ENCODE results near the gene TAF11L7. TPM values are rescaled to one million over a fixed set of nuclear protein-coding genes. Genes with fewer than 3 reads are reported as not detected.
"Not testable (repeated sequence)": the region's sequence is repeated elsewhere in the genome, so short reads cannot be mapped to it uniquely, and the experiment has no call there.

The TAF11L7 gene
- total RNA-seq = not detected
- polyA plus RNA-seq = not detected

DNA sequence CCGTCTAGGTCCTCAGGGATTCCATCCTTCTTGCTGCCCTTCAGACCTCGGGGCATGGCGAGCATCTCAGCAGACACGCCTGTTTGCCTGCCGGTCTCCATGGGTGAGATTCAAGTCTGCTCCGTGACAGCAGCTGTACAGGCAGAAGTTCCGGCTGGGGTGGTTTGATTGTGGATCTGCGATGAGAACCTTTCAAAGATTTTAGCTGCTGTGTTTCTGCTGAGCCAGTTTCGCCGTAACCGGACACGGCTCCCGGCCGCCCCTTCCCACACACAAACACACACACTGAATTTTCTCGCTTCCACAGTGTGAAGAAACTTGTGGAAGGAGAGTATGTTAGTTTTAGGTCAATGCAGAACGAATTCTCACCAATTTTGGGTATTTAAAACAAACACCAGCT lies at the start of gene TAF11L7:
Gene TAF11L7 (minus strand): TSS at position 101 of the 400 bp plus-strand sequence.
- H3K4me3 ChIP-seq (ENCODE audit: low read depth, low read length); H3K36me3 ChIP-seq (ENCODE audit: insufficient read depth); DNase-seq (ENCODE audit: extremely low spot score); H3K4me1 ChIP-seq (ENCODE audit: insufficient read depth); H3K27ac ChIP-seq (ENCODE audit: low read depth): not testable (repeated sequence)
- no CpG with 5 or more reads among the region's 16 CpGs for WGBS

DNA sequence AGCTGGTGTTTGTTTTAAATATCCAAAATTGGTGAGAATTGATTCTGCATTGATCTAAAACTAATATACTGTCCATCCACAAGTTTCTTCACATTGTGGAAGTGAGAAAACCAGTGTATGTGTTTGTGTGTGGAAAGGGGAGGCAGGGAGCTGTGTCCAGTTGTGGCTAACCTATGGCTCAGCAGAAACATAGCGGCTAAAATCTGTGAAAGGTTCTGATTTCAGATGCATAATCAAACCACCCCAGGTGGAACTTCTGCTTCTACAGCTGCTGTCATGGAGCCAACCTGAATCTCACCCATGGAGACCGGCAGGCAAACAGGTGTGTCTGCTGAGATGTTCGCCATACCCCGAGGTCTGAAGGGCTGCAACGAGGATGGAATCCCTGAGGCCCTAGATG lies 48.6 kb upstream of the TAF11L7 start, which contains the start of gene TAF11L14:
Gene TAF11L14 (plus strand): TSS at position 301 of the 400 bp plus-strand sequence.
- H3K27ac ChIP-seq (ENCODE audit: low read depth) = no peak within 1 kb of the TSS
- no peak for DNase-seq (ENCODE audit: extremely low spot score)
- 90% methylated on average over 5 of the region's 5 CpGs for WGBS
- H3K36me3 ChIP-seq (ENCODE audit: insufficient read depth) = no peaks in the 10 kb centered on the region
- H3K4me1 ChIP-seq (ENCODE audit: insufficient read depth) = no peaks in the 10 kb centered on the region
- H3K4me3 ChIP-seq (ENCODE audit: low read depth, low read length) = no peak within 1 kb of the TSS

DNA sequence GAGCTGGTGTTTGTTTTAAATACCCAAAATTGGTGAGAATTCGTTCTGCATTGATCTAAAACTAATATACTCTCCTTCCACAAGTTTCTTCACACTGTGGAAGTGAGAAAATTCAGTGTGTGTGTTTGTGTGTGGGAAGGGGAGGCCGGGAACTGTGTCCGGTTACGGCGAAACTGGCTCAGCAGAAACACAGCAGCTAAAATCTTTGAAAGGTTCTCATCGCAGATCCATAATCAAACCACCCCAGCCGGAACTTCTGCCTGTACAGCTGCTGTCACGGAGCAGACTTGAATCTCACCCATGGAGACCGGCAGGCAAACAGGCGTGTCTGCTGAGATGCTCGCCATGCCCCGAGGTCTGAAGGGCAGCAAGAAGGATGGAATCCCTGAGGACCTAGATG lies 46.2 kb upstream of the TAF11L7 start, which contains the start of gene TAF11L13:
Gene TAF11L13 (plus strand): TSS at position 301 of the 400 bp plus-strand sequence.
- not testable (repeated sequence) for DNase-seq (ENCODE audit: extremely low spot score); H3K4me3 ChIP-seq (ENCODE audit: low read depth, low read length); H3K36me3 ChIP-seq (ENCODE audit: insufficient read depth); H3K27ac ChIP-seq (ENCODE audit: low read depth); H3K4me1 ChIP-seq (ENCODE audit: insufficient read depth)
- 75% methylated on average over 9 of the region's 12 CpGs for WGBS

DNA sequence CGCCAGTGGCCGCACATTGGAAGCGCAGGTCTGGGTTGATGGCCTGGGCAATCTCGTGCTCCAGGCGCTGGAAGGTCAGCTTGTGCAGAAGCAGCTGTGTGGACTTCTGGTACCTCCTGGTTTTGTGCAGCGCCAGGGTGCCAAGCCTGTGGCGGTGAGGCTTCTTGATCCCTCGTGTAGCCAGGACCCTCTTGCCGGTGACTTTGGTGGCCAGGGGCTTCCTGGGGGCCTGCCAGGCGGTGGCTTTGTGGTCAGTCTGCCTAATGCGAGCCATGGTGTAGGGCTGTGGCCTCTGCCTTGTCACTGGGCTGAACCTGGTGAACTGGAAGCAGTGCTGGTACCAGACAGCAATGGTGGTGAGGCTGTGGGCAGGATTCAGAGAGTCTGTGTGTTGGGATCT lies 40.1 kb upstream of the TAF11L7 start:
- Histone ChIP-seq H3K4me1 (ENCODE audit: insufficient read depth) (no peaks in the 10 kb centered on the region), H3K4me3 (ENCODE audit: low read depth, low read length) (no peak overlapping the region), H3K27ac (ENCODE audit: low read depth) (no peak overlapping the region), H3K36me3 (ENCODE audit: insufficient read depth) (no peaks in the 10 kb centered on the region)
- no peak for DNase-seq (ENCODE audit: extremely low spot score)
- WGBS = 92% methylated on average over 11 of the region's 11 CpGs

DNA sequence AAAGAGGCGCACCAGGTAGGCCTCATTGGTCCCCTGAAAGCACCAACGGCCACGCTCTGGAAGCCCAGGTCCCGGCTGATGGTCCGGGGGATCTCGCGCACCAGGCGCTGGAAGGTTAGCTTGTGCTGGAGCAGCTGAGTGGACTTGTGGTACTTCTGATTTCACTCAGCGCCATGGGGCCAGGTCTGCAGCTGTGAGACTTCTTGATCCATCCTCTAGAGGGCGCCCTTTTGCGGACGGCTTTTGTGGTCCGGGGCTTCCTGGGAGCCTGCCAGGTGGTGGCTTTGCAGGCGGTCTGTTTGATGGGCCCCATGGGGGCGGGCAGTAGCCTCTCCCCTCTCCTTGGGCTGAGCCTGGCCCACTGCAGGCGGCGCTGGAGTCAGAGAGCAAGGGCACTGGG lies 35.1 kb upstream of the TAF11L7 start:
- no peak for DNase-seq (ENCODE audit: extremely low spot score)
- WGBS = 88% methylated on average over 17 of the region's 17 CpGs

DNA sequence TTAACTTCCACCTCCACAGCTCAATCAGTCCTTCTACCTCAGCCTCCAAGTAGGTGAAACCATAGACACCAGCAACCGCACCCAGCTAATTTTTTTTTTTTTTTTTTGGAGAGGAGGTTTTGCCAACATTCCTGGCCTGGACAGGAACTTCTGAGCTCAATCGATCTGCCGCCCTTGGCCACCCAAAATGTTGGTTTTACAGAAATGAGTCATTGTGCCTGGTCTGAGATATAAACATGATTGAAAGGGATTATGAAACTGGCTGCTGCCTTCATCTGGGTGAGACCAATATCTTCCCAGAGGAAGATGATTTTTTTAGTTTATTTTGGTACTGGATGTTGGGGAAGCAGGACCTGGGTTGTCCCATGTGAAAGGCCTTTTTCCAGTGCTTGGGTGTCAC lies 33.8 kb upstream of the TAF11L7 start:
- Histone ChIP-seq H3K36me3 (ENCODE audit: insufficient read depth) (no peaks in the 10 kb centered on the region), H3K27ac (ENCODE audit: low read depth) (no peak overlapping the region), H3K4me1 (ENCODE audit: insufficient read depth) (no peaks in the 10 kb centered on the region), H3K4me3 (ENCODE audit: low read depth, low read length) (no peak overlapping the region)
- WGBS = 80% methylated on average over 3 of the region's 3 CpGs
- no peak for DNase-seq (ENCODE audit: extremely low spot score)

More for the DNA sequence above, 35.1 kb upstream of the TAF11L7 start:
- Histone ChIP-seq H3K36me3 (ENCODE audit: insufficient read depth) (no peaks in the 10 kb centered on the region), H3K4me1 (ENCODE audit: insufficient read depth) (no peaks in the 10 kb centered on the region), H3K27ac (ENCODE audit: low read depth) (no peak overlapping the region), H3K4me3 (ENCODE audit: low read depth, low read length) (no peak overlapping the region)

DNA sequence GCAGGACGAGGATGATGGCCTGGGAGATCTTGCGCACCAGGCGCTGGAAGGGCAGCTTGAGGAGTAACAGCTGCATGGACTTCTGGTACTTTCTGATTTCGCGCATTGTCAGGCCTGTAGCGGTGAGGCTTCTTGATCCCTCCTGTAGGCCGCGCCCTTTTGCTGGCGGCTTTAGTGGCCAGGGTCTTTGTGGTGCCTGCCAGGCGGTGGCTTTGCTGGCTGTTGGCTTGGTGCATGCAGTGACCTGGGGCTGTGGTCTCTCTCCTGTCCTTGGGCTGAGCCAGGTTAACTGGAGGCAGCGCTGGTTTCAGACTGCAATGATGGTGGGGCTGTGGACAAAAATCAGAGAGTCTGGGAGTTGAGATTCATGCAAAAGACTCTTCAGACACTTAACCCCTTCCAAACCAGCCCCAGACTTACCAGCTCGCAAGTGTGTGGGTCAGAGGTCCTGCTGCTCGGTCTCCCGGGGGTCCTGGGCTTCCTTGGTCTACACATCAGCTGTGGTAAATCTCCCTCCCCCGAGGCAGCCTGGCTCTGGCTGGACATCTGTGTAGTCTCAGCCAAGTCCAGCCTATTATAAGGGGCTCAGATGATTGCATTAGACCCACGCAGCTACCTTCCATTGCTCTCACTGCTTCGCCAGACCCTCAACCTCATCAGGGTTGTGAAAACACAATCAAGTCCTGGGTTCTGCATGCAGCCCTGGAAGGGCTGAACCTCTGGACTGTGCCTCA lies 29.5 kb upstream of the TAF11L7 start:
- Histone ChIP-seq H3K4me1 (ENCODE audit: insufficient read depth) (no peaks in the 10 kb centered on the region), H3K4me3 (ENCODE audit: low read depth, low read length) (no peak overlapping the region), H3K36me3 (ENCODE audit: insufficient read depth) (no peaks in the 10 kb centered on the region), H3K27ac (ENCODE audit: low read depth) (no peak overlapping the region)
- no peak for DNase-seq (ENCODE audit: extremely low spot score)
- WGBS = 90% methylated on average over 17 of the region's 17 CpGs

DNA sequence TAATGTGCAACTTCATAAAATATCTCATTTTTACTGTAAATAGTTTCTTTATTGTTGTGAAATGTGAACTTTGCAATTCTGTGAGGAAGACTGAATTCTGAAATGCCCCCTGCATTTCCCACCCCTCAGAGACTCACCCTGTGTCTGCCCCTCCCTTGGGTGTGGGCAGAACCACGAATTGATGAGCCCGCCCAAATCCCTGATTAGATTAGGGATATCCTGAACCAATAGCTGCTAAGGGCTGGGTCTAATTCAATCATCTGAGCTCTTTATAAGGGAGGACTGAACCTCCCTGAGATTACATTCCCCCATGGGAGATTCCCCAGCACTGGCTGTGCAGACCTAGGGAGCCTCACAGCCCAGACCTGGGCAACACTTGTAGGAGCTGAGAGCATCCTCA lies 24.5 kb upstream of the TAF11L7 start, which contains the start of gene TAF11L12:
Gene TAF11L12 (plus strand): TSS at position 301 of the 400 bp plus-strand sequence.
- not testable (repeated sequence) for H3K27ac ChIP-seq (ENCODE audit: low read depth); H3K4me3 ChIP-seq (ENCODE audit: low read depth, low read length); H3K36me3 ChIP-seq (ENCODE audit: insufficient read depth); DNase-seq (ENCODE audit: extremely low spot score); H3K4me1 ChIP-seq (ENCODE audit: insufficient read depth)
- WGBS = 64% methylated on average over 2 of the region's 2 CpGs

DNA sequence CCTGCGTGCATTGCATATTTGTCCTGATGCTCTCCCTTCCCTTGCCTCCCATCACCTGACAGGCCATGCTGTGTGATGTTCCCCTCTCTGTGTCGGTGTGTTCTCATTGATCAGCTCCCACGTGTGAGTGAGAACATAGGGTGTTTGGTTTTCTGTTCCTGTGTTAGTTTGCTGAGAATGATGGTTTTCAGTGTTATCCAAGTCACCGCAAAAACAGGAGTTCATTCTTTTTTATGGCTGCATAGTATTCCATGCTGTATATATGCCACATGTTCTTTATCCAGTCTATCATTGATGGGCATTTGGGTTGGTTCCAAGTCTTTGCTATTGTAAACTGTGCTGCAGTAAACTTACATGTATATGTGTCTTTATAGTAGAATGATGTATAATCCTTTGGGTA lies 21.9 kb upstream of the TAF11L7 start:
- not testable (repeated sequence) for H3K4me3 ChIP-seq (ENCODE audit: low read depth, low read length); H3K27ac ChIP-seq (ENCODE audit: low read depth); H3K4me1 ChIP-seq (ENCODE audit: insufficient read depth); H3K36me3 ChIP-seq (ENCODE audit: insufficient read depth); DNase-seq (ENCODE audit: extremely low spot score)
- 93% methylated on average over 4 of the region's 4 CpGs for WGBS

DNA sequence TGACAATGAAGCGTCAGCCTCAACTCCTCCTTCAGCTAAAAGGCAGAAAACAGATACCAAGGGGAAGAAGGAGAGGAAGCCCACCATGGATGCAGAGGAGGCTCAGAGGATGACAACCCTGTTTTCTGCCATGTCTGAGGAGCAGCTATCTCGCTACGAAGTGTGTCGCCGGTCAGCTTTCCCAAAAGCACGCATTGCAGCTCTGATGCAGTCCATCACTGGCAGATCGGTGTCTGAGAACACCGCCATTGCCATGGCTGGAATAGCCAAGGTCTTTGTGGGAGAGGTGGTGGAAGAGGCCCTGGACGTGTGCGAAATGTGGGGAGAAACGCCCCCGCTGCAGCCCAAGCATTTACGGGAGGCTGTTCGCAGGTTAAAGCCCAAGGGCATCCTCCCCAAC lies 19.4 kb upstream of the TAF11L7 start:
- H3K4me1 ChIP-seq (ENCODE audit: insufficient read depth) = no peaks in the 10 kb centered on the region
- 92% methylated on average over 14 of the region's 14 CpGs for WGBS
- no peaks in the 10 kb centered on the region for H3K36me3 ChIP-seq (ENCODE audit: insufficient read depth)
- DNase-seq (ENCODE audit: extremely low spot score) = no peak
- H3K27ac ChIP-seq (ENCODE audit: low read depth) = no peak overlapping the region
- no peak overlapping the region for H3K4me3 ChIP-seq (ENCODE audit: low read depth, low read length)

DNA sequence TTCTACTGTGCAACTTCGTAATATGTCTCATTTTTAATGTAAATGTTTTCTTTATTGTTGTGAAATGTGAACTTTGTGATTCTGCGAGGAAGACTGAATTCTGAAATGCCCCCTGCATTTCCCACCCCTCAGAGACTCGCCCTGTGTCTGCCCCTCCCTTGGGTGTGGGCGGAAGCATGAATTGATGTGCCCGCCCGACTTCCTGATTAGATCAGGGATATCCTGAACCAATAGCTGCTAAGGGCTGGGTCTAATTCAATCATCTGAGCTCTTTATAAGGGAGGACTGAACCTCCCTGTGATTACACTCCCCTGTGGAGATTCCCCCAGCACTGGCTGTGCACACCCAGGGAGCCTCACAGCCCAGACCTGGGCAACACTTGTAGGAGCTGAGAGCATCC lies 18.3 kb upstream of the TAF11L7 start, which contains the start of gene TAF11L11:
Gene TAF11L11 (plus strand): TSS at position 304 of the 400 bp plus-strand sequence.
- not testable (repeated sequence) for DNase-seq (ENCODE audit: extremely low spot score); H3K4me3 ChIP-seq (ENCODE audit: low read depth, low read length); H3K27ac ChIP-seq (ENCODE audit: low read depth); H3K36me3 ChIP-seq (ENCODE audit: insufficient read depth); H3K4me1 ChIP-seq (ENCODE audit: insufficient read depth)
- WGBS = 73% methylated on average over 6 of the region's 6 CpGs

DNA sequence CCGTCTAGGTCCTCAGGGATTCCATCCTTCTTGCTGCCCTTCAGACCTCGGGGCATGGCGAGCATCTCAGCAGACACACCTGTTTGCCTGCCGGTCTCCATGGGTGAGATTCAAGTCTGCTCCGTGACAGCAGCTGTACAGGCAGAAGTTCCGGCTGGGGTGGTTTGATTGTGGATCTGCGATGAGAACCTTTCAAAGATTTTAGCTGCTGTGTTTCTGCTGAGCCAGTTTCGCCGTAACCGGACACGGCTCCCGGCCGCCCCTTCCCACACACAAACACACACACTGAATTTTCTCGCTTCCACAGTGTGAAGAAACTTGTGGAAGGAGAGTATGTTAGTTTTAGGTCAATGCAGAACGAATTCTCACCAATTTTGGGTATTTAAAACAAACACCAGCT lies 12.2 kb upstream of the TAF11L7 start, which contains the start of gene TAF11L10:
Gene TAF11L10 (minus strand): TSS at position 101 of the 400 bp plus-strand sequence.
- not testable (repeated sequence) for H3K4me1 ChIP-seq (ENCODE audit: insufficient read depth); H3K27ac ChIP-seq (ENCODE audit: low read depth); DNase-seq (ENCODE audit: extremely low spot score); H3K36me3 ChIP-seq (ENCODE audit: insufficient read depth); H3K4me3 ChIP-seq (ENCODE audit: low read depth, low read length)
- no CpG with 5 or more reads among the region's 15 CpGs for WGBS

DNA sequence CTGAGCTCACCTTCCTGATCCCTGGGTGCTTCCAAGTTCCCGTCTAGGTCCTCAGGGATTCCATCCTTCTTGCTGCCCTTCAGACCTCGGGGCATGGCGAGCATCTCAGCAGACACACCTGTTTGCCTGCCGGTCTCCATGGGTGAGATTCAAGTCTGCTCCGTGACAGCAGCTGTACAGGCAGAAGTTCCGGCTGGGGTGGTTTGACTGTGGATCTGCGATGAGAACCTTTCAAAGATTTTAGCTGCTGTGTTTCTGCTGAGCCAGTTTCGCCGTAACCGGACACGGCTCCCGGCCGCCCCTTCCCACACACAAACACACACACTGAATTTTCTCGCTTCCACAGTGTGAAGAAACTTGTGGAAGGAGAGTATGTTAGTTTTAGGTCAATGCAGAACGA lies 8.7 kb upstream of the TAF11L7 start, which contains the start of gene TAF11L9:
Gene TAF11L9 (minus strand): TSS at position 140 of the 400 bp plus-strand sequence.
- H3K4me1 ChIP-seq (ENCODE audit: insufficient read depth); DNase-seq (ENCODE audit: extremely low spot score); H3K4me3 ChIP-seq (ENCODE audit: low read depth, low read length); H3K27ac ChIP-seq (ENCODE audit: low read depth); H3K36me3 ChIP-seq (ENCODE audit: insufficient read depth): not testable (repeated sequence)
- WGBS = 97% methylated on average over 9 of the region's 15 CpGs

DNA sequence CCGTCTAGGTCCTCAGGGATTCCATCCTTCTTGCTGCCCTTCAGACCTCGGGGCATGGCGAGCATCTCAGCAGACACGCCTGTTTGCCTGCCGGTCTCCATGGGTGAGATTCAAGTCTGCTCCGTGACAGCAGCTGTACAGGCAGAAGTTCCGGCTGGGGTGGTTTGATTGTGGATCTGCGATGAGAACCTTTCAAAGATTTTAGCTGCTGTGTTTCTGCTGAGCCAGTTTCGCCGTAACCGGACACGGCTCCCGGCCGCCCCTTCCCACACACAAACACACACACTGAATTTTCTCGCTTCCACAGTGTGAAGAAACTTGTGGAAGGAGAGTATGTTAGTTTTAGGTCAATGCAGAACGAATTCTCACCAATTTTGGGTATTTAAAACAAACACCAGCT lies 5.3 kb upstream of the TAF11L7 start, which contains the start of gene TAF11L8:
Gene TAF11L8 (minus strand): TSS at position 101 of the 400 bp plus-strand sequence.
- H3K27ac ChIP-seq (ENCODE audit: low read depth); H3K4me3 ChIP-seq (ENCODE audit: low read depth, low read length); H3K4me1 ChIP-seq (ENCODE audit: insufficient read depth); H3K36me3 ChIP-seq (ENCODE audit: insufficient read depth); DNase-seq (ENCODE audit: extremely low spot score): not testable (repeated sequence)
- WGBS = no CpG with 5 or more reads among the region's 16 CpGs

Measured in urinary bladder (tissue), 4 donors.